Jurkat, Clone E6-1 (cell line): ENCODE measurements around the gene CDKN2A.

Experiments
- DNase-seq: peaks from one replicate; pipeline ENCODE4 v3.0.0-alpha.2; 2011; ENCODE audit warnings: low read depth, low spot score
- H3K4me3 ChIP-seq: 2 replicates; pipeline ENCODE4 v1.5.1; 2011; ENCODE audit warnings: mild to moderate bottlenecking, low read length, control low read depth, moderate library complexity

The CDKN2A gene

GRCh38 chr9:21985964-21986667 is 8.1 kb downstream of the CDKN2A start:
- no peak for DNase-seq
- H3K4me3 ChIP-seq, result no peak overlapping the region

DNA sequence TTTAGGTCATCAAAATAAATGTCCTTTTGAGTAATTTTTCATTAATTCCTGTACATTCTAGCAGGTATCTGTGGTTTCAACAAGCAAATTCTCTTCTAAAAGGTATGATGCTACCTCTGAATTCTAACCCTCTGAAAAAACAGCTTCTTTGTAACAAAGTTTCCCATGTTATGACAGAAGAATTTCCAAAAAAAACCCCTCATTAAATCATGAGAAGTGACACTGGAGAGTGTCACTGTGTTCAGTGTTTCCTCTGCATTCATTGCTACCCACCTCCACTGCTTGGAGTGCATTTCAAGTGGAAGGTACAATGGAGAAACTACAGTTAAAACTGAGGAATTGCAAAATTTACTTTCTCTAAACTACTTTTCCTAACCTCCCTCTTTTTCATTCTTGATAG is 10.1 kb downstream of the CDKN2A start:
- DNase-seq, result no peak
- no peak overlapping the region for H3K4me3 ChIP-seq

- no peak overlapping the region for H3K4me3 ChIP-seq
- no peak for DNase-seq
These were observed 10.6 kb downstream of the CDKN2A start for GRCh38 chr9:21983561-21983935.

DNA sequence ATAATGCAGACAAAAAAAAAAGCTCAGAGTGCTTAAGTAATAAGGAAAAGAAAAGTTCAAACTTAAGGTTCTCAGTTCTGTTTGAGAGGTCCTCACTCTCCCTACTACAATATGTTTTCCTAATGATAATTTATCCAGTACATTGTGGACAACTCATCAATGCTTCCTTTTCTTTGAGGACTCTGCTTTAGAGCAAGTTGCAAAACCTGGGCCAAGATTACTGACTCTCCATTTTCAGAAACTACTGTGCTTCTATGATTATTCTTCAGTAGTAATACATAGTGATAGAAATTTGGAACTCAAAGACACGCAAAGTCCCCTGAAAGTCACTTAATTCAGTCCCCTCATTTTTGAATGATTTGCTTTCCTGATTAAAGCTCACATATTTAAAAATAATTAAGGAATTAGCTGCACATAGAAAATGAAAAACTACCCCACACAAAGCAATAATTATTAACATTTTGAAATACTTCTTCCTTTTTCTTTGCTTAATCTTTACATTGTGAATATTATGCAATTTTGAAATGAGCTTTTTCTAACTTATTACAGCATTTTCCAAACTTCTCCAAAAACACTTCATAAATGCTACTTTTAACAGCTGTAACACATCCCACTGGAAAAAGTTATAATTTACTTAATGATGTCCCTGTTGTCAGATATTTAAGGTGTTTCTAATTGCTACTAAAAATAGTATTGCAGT is 11.2 kb downstream of the CDKN2A start:
- no peak for DNase-seq
- no peak overlapping the region for H3K4me3 ChIP-seq

GRCh38 chr9:21982391-21982790 is 11.8 kb downstream of the CDKN2A start:
- no peak overlapping the region for H3K4me3 ChIP-seq
- DNase-seq, result no peak

GRCh38 chr9:21976334-21976875 is 17.8 kb downstream of the CDKN2A start:
- H3K4me3 ChIP-seq, result no peak overlapping the region
- DNase-seq, result no peak

DNA sequence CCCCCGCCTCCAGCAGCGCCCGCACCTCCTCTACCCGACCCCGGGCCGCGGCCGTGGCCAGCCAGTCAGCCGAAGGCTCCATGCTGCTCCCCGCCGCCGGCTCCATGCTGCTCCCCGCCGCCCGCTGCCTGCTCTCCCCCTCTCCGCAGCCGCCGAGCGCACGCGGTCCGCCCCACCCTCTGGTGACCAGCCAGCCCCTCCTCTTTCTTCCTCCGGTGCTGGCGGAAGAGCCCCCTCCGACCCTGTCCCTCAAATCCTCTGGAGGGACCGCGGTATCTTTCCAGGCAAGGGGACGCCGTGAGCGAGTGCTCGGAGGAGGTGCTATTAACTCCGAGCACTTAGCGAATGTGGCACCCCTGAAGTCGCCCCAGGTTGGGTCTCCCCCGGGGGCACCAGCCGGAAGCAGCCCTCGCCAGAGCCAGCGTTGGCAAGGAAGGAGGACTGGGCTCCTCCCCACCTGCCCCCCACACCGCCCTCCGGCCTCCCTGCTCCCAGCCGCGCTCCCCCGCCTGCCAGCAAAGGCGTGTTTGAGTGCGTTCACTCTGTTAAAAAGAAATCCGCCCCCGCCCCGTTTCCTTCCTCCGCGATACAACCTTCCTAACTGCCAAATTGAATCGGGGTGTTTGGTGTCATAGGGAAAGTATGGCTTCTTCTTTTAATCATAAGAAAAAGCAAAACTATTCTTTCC is 19.3 kb downstream of the CDKN2A start:
- DNase-seq, result no peak
- no peak overlapping the region for H3K4me3 ChIP-seq

DNA sequence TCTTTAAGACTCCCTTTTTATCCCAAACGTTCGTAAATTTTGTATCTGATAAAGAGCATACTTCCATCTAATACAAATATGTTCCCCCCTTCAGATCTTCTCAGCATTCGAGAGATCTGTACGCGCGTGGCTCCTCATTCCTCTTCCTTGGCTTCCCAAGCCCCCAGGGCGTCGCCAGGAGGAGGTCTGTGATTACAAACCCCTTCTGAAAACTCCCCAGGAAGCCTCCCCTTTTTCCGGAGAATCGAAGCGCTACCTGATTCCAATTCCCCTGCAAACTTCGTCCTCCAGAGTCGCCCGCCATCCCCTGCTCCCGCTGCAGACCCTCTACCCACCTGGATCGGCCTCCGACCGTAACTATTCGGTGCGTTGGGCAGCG is 19.9 kb downstream of the CDKN2A start:
- no peak for DNase-seq
- no peak overlapping the region for H3K4me3 ChIP-seq

DNA sequence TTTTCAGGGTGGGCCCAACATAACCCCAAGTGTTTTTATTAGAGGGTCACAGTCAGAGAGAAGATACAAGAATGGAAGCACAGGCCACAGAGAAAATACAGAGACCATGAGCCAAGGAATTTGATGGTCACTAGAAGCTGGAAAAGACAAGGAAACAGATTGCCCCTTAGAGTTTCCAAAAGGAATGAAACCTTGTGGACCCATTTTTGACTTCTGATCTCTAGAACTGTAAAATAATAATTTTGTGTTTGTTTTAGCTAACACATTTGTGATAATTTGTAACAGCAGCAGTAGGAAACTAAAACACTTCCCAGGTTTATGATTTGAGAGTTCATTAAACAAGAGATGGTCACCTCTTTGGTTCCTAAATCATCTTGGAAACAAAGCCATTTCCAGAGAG is 21.8 kb downstream of the CDKN2A start:
- H3K4me3 ChIP-seq, result no peak overlapping the region
- no peak for DNase-seq

- H3K4me3 ChIP-seq, result no peak overlapping the region
- DNase-seq, result no peak
These were observed 23.2 kb downstream of the CDKN2A start for GRCh38 chr9:21970800-21971640.

DNA sequence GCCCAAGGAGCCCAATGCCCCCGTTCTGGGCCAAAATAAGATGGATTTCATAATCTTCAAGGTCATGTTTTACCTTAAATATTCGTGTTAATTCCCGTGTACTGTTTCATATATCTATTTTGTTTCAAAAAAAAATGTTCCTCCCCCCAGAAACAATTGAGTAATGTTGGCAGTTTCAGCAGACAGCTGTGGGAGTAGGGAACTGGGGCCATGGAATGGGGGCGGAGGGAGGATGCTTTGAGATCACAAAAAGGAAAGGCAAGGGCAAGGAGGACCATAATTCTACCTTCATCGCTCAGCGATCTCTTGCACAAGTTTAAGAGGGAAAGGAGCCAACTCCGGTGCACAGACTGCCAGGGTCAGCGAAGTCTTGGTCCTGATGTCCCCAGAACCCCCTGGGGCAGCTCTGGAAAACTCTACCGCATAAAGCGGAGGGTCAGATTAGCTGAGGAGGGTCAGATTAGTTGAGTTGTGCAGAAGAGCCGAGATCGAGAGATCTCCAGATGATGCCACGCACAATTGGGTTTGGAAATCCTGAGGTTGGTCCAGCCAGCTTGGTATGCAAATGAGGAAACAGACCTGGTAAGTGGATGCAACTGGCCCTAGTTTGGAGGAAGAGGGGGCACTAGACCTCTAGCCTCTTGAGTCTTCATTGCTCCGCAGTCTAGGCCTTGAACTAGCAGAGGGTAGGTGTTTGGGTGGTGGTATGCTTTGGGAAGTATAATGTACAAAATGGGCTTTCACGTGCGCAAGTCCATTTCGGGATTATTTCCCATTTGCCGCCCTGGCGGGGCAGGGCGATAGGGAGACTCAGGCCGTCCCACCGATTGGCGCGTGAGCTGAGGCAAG is 24.0 kb downstream of the CDKN2A start:
- no peak for DNase-seq
- H3K4me3 ChIP-seq, result no peak overlapping the region

- no peak overlapping the region for H3K4me3 ChIP-seq
- no peak for DNase-seq
These were observed 24.9 kb downstream of the CDKN2A start for GRCh38 chr9:21969011-21969940.

DNA sequence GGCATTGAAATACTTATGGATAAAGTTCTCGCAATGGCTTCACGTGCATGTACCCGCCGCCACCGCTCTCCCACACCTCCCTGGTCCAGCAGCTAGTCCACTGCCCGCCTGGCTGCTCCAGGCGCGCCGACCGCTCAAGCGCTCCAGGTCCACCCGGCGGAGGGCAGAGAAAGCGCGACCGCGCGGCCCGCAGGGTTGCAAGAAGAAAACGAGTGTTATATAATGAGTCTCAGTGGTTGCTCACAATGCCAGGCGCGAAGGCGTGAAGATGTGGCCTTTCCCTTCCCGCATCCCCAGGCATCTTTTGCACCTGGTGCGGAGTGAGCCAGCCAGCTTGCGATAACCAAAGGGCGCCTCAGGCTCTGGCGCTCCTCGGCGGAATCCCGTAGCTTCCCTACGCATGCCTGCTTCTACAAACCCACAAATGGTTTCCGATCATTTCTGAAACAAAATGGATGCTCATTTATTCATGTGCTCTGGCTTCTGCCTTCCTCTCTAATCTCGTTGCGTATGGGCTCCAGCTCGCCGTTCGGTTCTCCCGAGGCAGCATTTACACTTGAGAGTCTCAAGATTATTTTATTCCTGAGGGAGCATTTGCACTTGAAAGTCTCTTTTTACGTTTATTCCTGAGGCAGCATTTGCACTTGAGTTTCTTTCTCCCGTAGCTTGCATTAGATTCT is 25.7 kb downstream of the CDKN2A start:
- no peak overlapping the region for H3K4me3 ChIP-seq
- DNase-seq, result no peak

- H3K4me3 ChIP-seq, result no peak overlapping the region
- no peak for DNase-seq
These were observed 26.5 kb downstream of the CDKN2A start for GRCh38 chr9:21967702-21968101.

DNA sequence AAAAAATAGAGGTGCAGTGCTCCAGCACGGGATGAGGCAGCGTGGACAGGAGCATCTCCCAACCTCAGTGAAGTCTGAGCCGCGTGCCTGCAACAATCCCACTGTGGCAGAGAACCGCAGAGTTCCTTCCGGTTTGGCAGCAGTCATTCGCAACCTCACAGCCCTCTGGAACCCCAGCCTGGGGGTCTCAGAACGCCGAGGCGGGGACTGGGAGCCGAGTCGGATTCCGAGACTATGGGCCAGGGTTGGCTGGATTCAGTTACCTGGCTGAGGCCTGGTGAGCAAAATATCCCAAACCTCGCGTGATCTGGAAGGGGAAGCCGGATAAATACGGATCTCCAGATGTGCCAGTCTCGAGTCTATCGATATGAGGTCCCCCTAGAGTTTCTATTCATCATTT is 27.0 kb downstream of the CDKN2A start:
- DNase-seq, result no peak
- no peak overlapping the region for H3K4me3 ChIP-seq

GRCh38 chr9:21966140-21966851 is 27.9 kb downstream of the CDKN2A start:
- no peak overlapping the region for H3K4me3 ChIP-seq
- DNase-seq, result no peak
